GM18858 (cell line): ENCODE measurements around the gene SOSTDC1.
"Not testable (repeated sequence)": the region's sequence is repeated elsewhere in the genome, so short reads cannot be mapped to it uniquely, and the experiment has no call there.

Source experiments
- ATAC-seq: cut with Tn5 transposase; IDR thresholded peaks from one replicate; pipeline ENCODE4 v1.9.1; 2021; ENCODE audit not compliant: unreplicated experiment

The SOSTDC1 gene

DNA sequence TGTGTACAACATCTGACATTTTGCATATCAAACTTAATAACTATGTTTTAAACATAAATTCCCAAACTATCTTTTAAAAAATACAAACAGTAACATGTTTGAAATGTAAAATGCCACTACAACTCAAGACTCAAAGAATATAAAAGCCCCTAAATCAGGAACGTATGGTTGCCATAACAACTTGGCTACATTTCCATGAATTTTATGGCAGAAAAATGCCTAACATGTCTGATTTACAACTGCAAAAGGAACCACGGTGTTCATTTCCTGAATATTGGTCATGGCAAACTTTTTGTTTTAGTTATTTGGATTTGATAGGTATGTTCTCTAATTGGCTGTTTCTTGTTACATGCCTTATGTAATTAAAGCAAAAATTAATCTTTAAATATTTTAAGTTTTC, 2.0 kb downstream of the SOSTDC1 start:
- ATAC-seq = no peak

DNA sequence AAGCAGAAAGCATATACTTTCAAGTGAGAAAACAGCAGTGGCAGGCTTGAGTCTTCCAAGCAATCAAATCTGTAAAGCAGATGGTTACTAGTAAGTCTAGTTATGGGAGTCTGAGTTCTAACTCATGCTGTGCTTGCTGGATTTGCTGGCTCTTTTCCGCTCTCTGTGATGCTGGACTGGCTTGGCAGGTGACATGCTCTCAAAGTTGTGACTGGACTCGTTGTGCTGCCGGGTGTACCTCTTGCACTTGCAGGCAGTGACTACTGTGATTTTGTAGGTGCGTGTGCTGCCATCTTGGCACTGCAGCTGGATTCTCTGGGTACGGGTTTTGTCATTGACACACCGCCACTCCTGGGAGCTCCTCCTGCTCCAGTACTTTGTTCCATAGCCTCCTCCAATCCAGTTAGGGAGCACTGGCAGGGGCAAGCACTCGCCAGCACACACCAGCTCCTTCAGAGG, 3.1 kb downstream of the SOSTDC1 start:
- no peak for ATAC-seq

DNA sequence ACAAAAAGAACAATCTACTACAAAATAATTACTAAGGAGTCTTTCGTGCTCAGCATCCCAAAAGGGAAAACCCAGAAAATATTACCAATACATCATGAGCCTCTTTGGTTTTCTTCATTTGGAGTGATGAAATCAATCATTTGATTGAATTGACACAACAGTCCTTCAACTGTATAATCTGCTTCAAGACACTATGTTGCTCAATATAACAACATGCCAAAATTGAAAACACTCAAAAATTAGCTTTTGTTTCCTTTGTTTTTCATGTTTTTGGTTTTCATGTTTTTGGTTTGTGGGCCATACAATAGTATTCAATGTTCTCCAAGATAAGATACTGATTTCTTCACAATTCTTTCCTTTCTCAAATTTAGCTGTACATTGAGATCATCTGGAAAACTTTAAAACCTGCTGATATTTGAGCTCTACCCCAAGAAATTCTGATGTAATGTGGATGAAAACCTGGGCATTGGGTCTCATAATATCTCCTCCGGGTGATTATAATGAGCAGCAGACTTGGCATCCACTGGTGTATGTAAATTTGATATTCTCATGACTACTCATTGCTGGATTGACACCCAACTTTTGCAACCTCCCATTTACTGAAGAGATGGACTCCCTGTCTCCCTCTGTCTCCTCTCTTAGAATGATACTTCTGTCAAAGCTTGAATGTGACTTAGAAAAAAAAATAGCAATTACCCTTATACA, 4.6 kb downstream of the SOSTDC1 start:
- ATAC-seq = no peak

DNA sequence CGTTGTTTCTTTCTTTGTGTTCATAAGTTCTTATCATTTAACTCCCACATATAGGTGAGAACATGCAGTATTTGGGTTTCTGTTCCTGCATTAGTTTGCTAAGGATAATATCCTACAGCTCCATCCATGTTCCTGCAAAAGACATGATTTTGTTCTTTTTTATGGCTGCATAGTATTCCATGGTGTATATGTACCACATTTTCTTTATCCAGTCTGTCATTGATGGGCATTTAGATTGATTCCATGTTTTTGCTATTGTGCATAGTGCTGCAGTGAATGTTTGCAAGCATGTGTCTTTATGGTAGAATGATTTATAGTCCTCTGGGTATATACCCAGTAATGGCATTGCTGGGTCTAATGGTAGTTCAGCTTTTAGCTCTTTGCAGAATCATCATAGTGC, 9.2 kb downstream of the SOSTDC1 start:
- ATAC-seq = not testable (repeated sequence)

DNA sequence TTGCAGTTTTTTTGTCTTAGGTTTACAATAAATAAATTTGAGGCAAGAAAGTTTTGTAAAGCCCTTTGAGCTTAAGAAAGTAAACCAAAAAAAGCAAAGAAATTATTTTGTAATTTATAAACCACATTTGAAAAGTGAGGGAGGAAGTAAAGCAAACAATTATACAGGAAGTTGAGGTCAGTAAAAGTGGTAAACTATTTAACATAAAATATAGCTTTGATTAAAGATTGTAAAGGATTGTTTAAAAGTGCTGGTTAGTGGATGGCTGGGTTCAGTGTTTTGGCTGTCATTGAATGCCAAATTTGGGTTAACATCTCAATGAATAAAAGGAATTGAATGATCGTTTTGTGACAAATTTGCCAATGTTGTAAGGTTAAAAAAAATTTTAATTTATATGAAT, 9.9 kb downstream of the SOSTDC1 start:
- ATAC-seq = no peak

DNA sequence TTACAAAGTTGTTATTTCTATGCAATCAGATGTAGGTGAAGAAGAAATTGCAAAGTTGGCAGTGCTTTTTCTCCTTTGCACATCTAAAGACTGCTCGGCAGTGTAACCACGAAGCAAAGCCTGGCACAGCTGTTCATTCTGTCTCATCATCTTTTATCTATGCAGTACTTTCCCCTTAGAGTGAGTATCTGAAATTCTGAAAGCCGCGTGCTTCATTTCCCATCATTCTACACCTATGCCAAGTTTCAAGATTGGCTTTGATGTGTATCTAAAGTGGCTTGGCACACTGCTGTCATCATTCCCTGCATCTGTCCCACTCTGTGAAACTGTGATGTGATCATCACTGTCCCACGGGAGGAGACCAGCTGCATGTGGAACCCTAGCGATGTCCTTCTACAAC, 15.2 kb downstream of the SOSTDC1 start:
- ATAC-seq = no peak

DNA sequence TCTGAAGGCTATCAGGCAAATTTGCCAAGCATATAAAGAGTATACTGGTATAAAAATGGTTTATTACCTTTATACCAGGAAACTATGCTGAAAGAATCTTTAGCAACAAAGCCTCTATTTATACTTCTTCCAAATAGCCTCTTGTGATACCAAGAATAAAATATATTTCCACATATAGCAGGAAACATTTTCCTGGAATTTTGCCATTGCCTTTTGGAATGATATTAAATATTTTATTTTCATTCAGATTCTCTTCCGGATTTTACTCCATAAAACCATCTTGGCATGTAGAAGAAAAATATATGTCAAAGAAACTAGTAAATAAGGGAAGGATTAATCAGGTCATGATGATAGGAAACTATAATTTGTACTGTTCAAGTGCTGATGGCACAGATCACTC, 17.7 kb downstream of the SOSTDC1 start:
- ATAC-seq = no peak

DNA sequence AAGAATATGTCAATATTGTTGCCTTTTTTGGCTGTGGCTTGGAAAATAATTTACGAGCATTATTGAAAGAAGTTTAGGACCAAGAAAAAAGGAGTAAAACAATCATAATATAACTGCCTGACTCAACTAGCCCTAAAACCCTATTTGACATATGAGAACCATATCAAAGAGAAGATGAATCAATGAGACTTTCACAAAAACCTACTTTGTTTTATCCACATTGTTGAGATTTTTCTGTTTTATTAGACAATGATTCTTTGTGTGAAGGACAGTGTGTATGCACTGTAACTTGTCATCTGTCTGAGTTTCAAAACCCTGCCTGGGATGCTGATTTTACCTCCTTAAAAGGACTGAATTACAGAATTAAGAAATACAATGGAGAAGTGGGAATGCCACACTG, 19.0 kb downstream of the SOSTDC1 start:
- no peak for ATAC-seq

DNA sequence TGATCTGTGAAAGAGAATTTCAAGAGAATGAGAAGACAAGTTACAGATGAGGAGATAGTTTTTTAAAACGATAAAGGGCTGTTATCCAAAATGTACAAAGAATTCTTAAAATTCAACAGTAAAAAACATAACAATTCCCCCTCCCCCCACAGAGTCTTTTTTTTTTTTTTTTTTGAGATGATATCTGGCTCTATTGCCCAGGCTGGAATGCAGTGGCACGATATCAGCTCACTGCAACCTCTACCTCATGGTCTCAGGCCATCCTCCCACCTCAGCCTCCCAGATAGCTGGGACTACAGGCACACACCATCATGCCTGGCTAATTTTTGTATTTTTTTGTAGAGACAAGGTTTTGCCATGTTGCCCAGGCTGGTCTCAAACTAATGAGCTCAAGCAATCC, 21.7 kb downstream of the SOSTDC1 start:
- not testable (repeated sequence) for ATAC-seq

DNA sequence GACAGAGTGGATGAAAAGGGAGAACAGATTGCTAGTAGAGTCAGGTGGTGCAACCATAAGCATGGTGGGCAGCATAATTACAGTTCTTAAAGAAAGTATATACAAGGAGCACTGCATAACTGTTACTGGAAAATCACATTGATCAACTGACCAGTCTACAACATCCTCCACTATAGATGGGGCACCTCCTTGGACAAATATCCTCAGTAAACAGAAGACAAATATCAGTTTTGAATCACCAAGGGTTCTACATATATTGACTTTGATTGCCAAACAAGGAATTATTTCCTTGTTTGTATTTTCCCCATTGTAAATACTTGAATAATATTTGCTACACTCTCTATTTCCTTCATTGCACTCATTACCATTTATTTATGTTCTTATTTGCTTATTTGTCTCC, 26.6 kb downstream of the SOSTDC1 start:
- no peak for ATAC-seq

DNA sequence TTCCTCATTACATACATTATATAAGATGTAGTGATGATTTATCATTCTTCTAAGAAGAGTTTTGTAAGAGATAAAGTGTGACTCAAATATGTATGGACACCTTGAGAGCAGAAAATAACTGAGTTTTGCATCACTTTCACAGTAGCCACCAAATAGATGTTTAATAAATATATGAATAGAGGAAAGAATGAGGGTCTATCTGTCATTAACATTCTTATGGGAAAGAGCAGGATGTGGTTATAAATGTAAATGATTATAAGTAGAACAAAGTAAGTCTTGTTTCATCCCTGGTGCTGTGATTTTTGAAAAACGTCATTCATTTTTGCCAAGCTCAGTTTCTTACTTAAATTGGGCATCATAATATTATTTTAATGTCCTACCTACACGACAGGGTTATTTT, 29.2 kb downstream of the SOSTDC1 start:
- no peak for ATAC-seq

DNA sequence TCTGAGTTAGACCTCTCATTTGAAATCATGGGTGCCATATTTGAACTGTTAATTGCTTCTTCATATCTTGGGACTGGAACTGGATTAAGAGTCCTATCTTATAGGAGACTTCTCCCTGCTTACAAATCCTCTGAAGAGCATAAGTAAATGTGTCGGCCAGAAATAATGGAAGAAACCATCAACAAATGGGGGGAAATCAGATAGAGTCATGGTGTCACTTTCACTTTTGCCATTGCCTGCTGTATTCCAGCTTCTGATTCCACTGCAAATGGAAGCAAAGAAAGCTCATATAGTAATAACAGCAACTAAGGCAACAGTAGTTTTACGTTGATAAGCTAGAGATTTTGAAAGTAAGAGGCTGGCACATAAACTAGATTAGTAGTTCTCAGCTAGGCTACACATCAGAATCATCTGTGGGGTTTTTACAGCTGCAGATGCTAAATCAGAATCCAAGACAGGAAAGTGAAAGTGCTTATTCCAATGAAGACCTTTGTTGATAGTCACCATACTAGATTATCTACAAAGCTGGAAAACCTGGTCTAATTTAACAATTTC, 31.9 kb downstream of the SOSTDC1 start:
- ATAC-seq = no peak

DNA sequence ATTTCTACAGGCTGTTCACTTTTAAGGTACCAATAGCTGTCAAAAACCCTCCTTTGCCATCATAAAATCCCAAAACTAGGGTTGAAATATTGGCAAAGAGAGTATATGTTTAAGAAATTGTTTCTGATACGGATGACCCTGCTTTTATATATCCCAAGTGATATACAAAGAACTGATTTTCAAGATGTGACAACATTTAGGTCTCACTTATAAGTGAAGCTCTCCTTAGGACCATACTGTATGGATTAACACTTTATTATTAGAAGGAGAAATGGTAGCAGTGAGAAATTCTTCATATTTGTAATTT, 33.2 kb downstream of the SOSTDC1 start:
- ATAC-seq = no peak

DNA sequence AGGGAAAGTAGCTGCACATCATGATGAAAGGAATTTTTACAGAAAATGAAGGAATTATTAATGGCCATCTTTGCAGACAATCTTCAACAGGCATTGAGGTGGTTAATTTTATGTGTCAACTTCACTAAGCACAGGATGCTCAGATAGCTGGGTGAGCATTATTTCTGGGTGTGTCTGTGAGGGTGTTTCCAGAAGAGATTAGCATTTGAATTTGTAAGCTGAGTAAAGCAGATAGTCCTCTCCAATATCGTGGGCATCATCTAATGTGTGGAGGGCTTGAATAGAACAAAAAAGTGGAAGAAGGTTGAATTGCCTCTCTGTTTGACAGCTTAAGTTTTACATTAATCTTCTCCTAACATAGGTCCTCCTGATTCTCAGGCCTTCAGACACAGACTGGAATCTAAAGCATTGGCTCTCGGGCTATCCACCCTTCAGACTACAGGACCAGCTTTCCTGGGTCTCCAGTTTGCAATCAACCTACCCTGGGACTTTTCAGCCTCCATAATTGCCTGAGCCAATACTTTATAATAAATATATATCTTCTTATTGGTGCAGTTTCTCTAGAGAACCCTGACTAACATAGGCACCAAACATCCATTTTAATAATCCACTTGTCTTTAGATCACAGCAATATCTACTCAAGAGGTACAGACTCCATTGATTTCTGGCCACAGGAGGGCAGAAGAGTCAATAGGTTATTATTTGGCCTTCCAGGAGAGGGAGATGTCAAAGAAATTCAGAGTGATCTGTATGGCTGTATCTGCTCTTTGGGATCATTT, 33.7 kb downstream of the SOSTDC1 start:
- ATAC-seq = peak; percentile 54

DNA sequence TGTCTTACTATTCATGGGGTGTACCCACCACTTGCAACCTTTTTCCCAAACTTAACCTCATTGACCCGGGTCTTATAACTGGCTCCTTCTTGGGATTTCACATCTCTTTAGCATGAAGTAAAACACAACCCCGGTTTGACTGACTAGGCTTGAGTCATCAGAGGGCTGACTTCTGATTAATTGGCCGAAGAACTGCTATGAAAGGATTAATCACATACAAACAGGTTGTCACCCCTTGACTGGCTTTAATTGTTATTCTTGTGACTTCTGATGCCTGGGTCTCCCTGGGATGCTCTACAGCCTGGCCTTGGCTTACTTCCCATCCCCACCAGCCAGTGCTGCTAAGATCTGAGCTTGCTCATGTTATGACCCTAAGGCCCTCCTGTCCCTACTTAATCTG, 35.4 kb downstream of the SOSTDC1 start:
- no peak for ATAC-seq

DNA sequence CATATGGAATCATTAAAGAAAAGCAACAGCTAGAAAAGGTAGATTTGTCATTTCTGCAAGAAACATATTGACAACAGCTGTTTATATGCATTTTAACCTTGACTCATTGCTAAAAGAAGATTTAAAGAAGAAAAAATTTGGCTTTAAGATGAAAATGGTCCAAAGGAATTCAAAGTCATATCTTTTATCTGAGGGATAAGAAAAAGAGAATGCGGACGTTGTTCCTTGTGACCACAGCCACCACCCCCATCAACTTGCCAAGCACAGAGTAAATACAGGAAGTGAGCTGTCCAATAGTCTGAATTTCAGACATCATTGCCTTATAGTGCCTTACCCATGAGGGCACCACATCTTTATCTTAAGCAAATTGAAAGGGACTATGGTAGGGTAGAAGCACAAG, 36.9 kb downstream of the SOSTDC1 start:
- no peak for ATAC-seq

DNA sequence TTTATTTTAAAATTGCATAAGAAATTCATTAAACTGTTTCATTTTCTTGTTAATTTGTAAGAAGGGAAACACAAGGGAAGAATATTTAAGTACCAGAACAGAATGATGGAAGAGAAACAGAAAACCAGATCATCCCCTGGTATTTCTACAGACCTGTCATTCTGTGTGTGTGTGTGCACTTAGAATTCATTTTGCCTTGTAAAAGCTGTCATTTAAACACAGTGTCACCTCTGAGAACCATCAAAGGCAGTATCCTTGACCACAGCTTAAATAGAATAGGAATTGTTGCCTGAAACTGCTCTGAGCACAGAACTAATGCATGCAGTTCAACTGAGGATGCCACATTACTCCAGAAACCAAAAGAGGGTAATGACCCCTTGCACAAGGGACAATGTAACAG, 37.4 kb downstream of the SOSTDC1 start:
- no peak for ATAC-seq

DNA sequence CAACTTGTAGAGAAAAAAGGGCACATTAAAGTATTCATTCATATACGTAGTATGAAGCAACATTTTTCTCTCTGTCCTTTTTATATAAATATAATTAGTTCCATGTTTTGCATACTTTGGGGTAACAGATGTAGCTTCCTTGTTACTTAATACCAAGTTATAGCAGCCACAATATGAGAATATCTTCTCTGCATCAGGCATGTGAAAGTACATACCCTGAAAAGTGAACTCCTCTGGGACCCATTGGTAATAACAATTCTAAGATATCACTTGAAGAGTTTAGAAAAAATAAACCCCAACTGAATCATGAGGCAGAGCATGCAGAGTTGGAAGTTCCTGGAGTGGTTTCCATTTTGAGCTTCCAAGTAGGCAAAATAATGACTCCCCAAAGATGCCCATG, 41.8 kb downstream of the SOSTDC1 start:
- ATAC-seq = no peak

DNA sequence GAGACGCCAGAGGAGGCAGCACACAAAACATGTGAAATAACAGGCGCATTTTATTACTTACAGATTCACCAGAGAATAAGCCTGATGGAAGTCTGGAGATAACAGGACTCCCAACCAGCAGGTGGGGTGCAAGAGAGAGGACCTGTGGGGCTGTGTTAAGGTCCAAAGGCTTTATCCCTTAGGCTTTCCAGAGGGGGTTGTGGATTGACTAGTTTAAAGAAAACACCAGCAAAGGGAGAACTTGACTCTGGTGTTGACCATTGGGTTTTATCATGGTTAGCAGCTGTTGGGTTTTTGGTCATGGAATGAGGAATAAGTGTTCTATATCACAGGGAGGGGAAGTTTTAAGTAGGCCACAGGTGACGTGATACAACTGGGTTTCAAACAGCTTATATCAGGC, 42.6 kb downstream of the SOSTDC1 start:
- no peak for ATAC-seq

DNA sequence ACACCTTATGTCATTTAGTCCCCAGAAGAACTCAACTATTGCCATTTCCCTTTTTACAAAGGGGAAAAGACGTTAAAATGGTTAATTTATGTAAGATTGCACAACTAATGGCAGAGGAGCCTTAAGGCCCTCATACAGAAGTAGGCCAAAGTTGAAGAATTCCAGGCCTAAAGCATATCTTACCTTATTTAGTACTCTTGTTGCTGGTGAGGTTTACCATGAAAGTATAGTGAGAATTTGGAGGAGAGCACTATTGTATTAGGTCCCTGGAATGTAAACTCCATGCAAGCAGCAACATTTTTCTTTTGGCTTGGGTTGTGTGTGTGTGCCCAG, 43.5 kb downstream of the SOSTDC1 start:
- no peak for ATAC-seq

DNA sequence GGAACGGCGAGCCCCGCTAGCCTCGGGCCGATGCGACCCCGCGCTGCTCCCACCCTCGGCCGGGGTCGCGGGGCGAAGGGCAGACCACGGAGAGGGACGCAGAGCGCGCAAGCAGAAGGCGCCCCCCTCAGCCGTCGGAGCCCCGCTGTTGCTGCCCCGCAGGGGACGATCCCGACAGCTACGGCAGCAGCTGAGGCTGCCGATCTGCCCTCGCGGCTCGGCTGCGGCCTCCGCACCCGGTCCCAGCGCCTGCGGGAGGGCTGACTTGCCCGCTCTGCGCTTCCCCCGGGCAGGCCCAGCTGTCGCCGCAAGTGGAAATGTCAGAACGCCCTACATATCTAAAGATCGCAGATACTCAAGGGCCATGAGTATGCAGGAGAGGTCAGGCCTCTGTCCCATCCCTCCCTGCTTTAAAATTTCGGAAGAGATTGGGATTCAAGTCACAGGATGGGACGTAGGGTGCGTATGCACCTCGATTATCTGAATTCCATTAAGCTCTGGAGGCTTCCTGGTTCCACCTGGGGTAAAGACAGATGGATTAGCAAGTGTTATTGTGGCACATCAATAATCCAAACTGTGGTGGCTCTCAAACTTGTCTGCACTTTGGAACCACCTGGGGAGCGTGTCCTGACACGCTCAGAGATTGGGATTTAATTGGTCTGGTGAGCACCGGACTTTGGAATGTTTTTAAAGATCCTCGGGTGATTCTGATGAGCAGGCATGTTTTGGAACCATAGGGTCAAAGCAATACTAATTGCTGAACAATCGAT, 44.0 kb downstream of the SOSTDC1 start, which contains the start of gene CRPPA:
Gene CRPPA, minus strand, starts transcription at position 206 of the 770 bp plus-strand sequence. CDS start 216 bp downstream, outside the sequence.
- ATAC-seq = peak; percentile 26
